ENCODE data around the gene HSD3B7. TPM values are rescaled to one million over a fixed set of nuclear protein-coding genes. Genes with fewer than 3 reads are reported as not detected.

HSD3B7 gene
- total and polyA plus RNA-seq, 2 of the 8 experiments (the other 6 are each of a cell fraction or from before 2014, with no cell fraction given): 2.9 to 6.6 TPM

DNA sequence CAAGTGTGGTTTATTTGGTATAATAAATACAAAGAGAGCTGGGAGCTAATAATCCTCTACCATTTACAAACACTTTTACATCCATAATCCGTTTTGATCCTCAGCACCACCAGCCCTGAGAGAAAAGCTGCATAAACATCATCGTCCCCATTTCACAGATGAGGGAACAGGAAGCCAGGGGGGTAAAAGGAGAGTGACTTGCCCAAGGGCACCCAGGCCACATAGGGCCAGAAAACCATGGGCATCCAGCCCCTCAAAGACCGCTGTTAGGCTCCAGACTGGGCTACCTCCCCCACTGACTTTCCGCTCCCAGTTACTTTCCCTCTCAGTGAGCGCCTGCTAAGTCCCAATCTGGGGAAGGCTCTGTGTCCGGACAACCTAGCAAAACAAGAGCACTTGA lies 18.7 kb downstream of the HSD3B7 start:
- FAIRE-seq: no peak
- CTCF ChIA-PET (ENCODE audit: partially characterized antibody): interaction anchor here (2.2 to 2.5 kb wide), 2 partner anchors 18 to 50 kb away, joined by 7 to 12 read pairs; partner anchors contain the start of gene HSD3B7
- TF ChIP-seq MAFK (IDR thresholded peaks at IDR 0.05; ENCODE audit: low read depth, low read length): no peak
- no peak for TF ChIP-seq SP2 (IDR thresholded peaks at IDR 0.05; ENCODE audit: low read length)
- TF ChIP-seq, protein P1, sequence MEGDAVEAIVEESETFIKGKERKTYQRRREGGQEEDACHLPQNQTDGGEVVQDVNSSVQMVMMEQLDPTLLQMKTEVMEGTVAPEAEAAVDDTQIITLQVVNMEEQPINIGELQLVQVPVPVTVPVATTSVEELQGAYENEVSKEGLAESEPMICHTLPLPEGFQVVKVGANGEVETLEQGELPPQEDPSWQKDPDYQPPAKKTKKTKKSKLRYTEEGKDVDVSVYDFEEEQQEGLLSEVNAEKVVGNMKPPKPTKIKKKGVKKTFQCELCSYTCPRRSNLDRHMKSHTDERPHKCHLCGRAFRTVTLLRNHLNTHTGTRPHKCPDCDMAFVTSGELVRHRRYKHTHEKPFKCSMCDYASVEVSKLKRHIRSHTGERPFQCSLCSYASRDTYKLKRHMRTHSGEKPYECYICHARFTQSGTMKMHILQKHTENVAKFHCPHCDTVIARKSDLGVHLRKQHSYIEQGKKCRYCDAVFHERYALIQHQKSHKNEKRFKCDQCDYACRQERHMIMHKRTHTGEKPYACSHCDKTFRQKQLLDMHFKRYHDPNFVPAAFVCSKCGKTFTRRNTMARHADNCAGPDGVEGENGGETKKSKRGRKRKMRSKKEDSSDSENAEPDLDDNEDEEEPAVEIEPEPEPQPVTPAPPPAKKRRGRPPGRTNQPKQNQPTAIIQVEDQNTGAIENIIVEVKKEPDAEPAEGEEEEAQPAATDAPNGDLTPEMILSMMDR (IDR thresholded peaks at IDR 0.05; ENCODE audit: control extremely low read depth in 1 of 3, insufficient read depth in 1 of 3, low read depth in 1 of 3, low read length in 3 of 3): no peak
- TF ChIP-seq POU5F1 (IDR thresholded peaks at IDR 0.05; ENCODE audit: low read depth, low read length): no peak
- no peak for TF ChIP-seq EZH2 (IDR thresholded peaks at IDR 0.05; ENCODE audit: low read depth, low read length, severe bottlenecking)
- no peak for TF ChIP-seq SP4 (IDR thresholded peaks at IDR 0.05; ENCODE audit: low read length)
- TF ChIP-seq CREB1 (IDR thresholded peaks at IDR 0.05): no peak
- no peak for TF ChIP-seq PHF8 (conservative IDR thresholded peaks at IDR 0.05; ENCODE audit: low read depth, low read length)
- TF ChIP-seq CBX5 (IDR thresholded peaks at IDR 0.05; ENCODE audit: low read depth, low read length): no peak
- no peak for TF ChIP-seq TAF7 (optimal IDR thresholded peaks at IDR 0.05; ENCODE audit: borderline replicate concordance, low read depth, low read length)

More for the DNA sequence above, 18.7 kb downstream of the HSD3B7 start:
- H4K20me1 ChIP-seq (replicated peaks in 1 of 2; ENCODE audit: control insufficient read depth in 1 of 2, insufficient read depth in 2 of 2, low read length in 2 of 2): peaks cover 0 to 4% of the 10 kb centered on the region in 2 experiments
- no peak overlapping the region for H4K5ac ChIP-seq (ENCODE audit: insufficient read length, low read depth, low read length)
- 81% methylated on average over 6 of the region's 6 CpGs; no CpG with 5 or more reads in 1 of the 2 experiments for WGBS, 2 experiments (ENCODE audit: extremely low coverage in 1 of 2, insufficient coverage in 1 of 2, insufficient read length in 1 of 2, insufficient replicate concordance in 2 of 2, low coverage in 1 of 2, low lambda C conversion rate in 2 of 2, missing lambda C conversion rate in 1 of 2)
- no peak overlapping the region for H2AFZ ChIP-seq (ENCODE audit: low read length)
- H2BK20ac ChIP-seq (ENCODE audit: low read length): no peak overlapping the region
- no peak overlapping the region for H3K23ac ChIP-seq (ENCODE audit: insufficient read length)
- no peaks in the 10 kb centered on the region for H3K27me3 ChIP-seq (replicated peaks in 1 of 4; ENCODE audit: control insufficient read depth in 3 of 4, extremely low read depth in 1 of 4, insufficient read depth in 3 of 4, low read length in 3 of 4)
- H2AK5ac ChIP-seq (ENCODE audit: low read depth, low read length): no peak overlapping the region
- no peaks in the 10 kb centered on the region for H3K23me2 ChIP-seq (ENCODE audit: low read depth, low read length)
- no peak overlapping the region for H2BK15ac ChIP-seq (ENCODE audit: low read length)
- no peak overlapping the region for H3K9ac ChIP-seq (replicated peaks in 1 of 4; ENCODE audit: extremely low read depth in 1 of 4, low read depth in 3 of 4, low read length in 3 of 4)
- no peak overlapping the region for H3K14ac ChIP-seq (ENCODE audit: insufficient read length)
- 0 out of 2 replicates have a peak, but pooled peaks cover 8% of the 10 kb centered on the region for H3K79me1 ChIP-seq (ENCODE audit: low read depth, low read length)
- H3K56ac ChIP-seq (replicated peaks; ENCODE audit: insufficient read length, low read depth, low read length): no peak overlapping the region
- H4K91ac ChIP-seq (replicated peaks; ENCODE audit: insufficient read length, low read length): no peak overlapping the region
- H2BK120ac ChIP-seq (replicated peaks; ENCODE audit: low read depth, low read length): no peak overlapping the region
- no peaks in the 10 kb centered on the region for H3K9me3 ChIP-seq (ENCODE audit: insufficient read depth in 2 of 2, low read depth in 1 of 2, low read length in 1 of 2)
- no peaks in the 10 kb centered on the region for H3K36me3 ChIP-seq (ENCODE audit: control insufficient read depth in 2 of 4, insufficient read depth in 4 of 4, low read length in 3 of 4)
- H3K4me3 ChIP-seq (ENCODE audit: extremely low read depth in 1 of 4, insufficient read depth in 2 of 4, low read depth in 3 of 4, low read length in 4 of 4): no peak overlapping the region
- H2BK5ac ChIP-seq (ENCODE audit: low read depth, low read length): no peak overlapping the region
- H3K27ac ChIP-seq (ENCODE audit: low read depth, low read length): no peak overlapping the region
- H3K4ac ChIP-seq (replicated peaks; ENCODE audit: insufficient read length, low read depth, low read length): no peak overlapping the region
- H3K4me2 ChIP-seq (ENCODE audit: insufficient read depth in 1 of 2, low read depth in 2 of 2, low read length in 2 of 2): no peak overlapping the region
- no peak overlapping the region for H2BK12ac ChIP-seq (ENCODE audit: low read depth, low read length)
- no peak for DNase-seq (ENCODE audit: low read depth in 1 of 2, low spot score in 2 of 2)
- H4K8ac ChIP-seq (ENCODE audit: extremely low read depth, insufficient read depth, low read length): no peak overlapping the region
- H3K18ac ChIP-seq (ENCODE audit: extremely low read depth, low read length): no peak overlapping the region
- peaks cover 0 to 4% (median 2%) of the 10 kb centered on the region in 4 experiments; a peak in 4 of 7 replicates for H3K4me1 ChIP-seq (replicated peaks in 1 of 4; ENCODE audit: control insufficient read depth in 3 of 4, insufficient read depth in 4 of 4, low read length in 3 of 4)
- no peaks in the 10 kb centered on the region for H3K79me2 ChIP-seq (ENCODE audit: control insufficient read depth in 1 of 2, insufficient read depth in 2 of 2, low read length in 2 of 2)
- POLR2A ChIA-PET (ENCODE audit: partially characterized antibody): interaction anchor here (1.5 to 3.0 kb wide), 3 partner anchors 18 to 179 kb away, joined by 3 to 14 read pairs (median 6); partner anchors contain the start of gene HSD3B7

All from H1 (cell line).